HEK293 (cell line): ENCODE results near the gene TRIM75.

Source experiments
- CTCF ChIA-PET: fragments of 350-600 bp; formaldehyde crosslinking; extraction: SDS; loops from one replicate; lab custom pipeline; 2021; ENCODE audit warnings: antibody characterized with exemption; lab: Yijun Ruan, JAX
- POLR2A ChIA-PET: fragments of 300-600 bp; formaldehyde crosslinking; extraction: SDS; loops from one replicate; lab custom pipeline; 2020; ENCODE audit warnings: antibody characterized with exemption, inconsistent platforms; lab: Yijun Ruan, JAX
- H3K27ac ChIP-seq: fragments of 200-500 bp; sonication (Bioruptor generic); 2 replicates; pipeline ENCODE4 v1.5.1; 2014; ENCODE audit warnings: low read depth, low read length, control low read depth, inconsistent platforms; ENCODE audit errors: extremely low read depth
- H3K36me3 ChIP-seq, 2 experiments: fragments of 200-500 bp in 1 of 2; sonication (Bioruptor generic) in 1 of 2; 1 replicate in 1 of 2; 2 replicates in 1 of 2; pipeline ENCODE4 v1.5.1; 2014 to 2017; ENCODE audit warnings: inconsistent platforms in 2 of 2, low read length in 2 of 2; ENCODE audit not compliant: control insufficient read depth in 2 of 2, insufficient read depth in 1 of 2
- H3K4me1 ChIP-seq: fragments of 200-500 bp; sonication (Bioruptor generic); 2 replicates; pipeline ENCODE4 v1.5.1; 2014; ENCODE audit warnings: mild to moderate bottlenecking, low read length, inconsistent platforms; ENCODE audit not compliant: control insufficient read depth, insufficient read depth
- H3K4me3 ChIP-seq: 2 replicates; pipeline ENCODE4 v1.5.1; 2011; ENCODE audit warnings: low read depth, mild to moderate bottlenecking, control low read depth, low read length, moderate library complexity
- H3K9me3 ChIP-seq: fragments of 200-500 bp; sonication (Bioruptor generic); 2 replicates; pipeline ENCODE4 v1.5.1; 2014; ENCODE audit warnings: low read depth, low read length, inconsistent platforms; ENCODE audit not compliant: control insufficient read depth, insufficient read depth
- ZNF394 ChIP-seq: fragments of 450-650 bp; formaldehyde crosslinking; IDR thresholded peaks from 2 replicates; pipeline ENCODE4 v1.5.1; 2016; ENCODE audit warnings: missing biosample characterization, missing genetic modification characterization, mild to moderate bottlenecking, moderate library complexity, borderline replicate concordance
- TF ChIP-seq, protein P1 (sequence below): fragments of 450-650 bp; formaldehyde crosslinking; IDR thresholded peaks from 2 replicates; pipeline ENCODE4 v1.5.1; 2016; ENCODE audit warnings: missing biosample characterization, missing genetic modification characterization, borderline replicate concordance

TRIM75 gene

GRCh38 chr4:165106518-165106917 lies 52.9 kb downstream of the TRIM75 start:
- H3K27ac ChIP-seq, result no peak overlapping the region
- H3K36me3 ChIP-seq, result peaks cover 0 to 24% of the 10 kb centered on the region in 2 experiments; a peak in 1 of 3 replicates
- H3K9me3 ChIP-seq, result no peaks in the 10 kb centered on the region
- no peak overlapping the region for H3K4me3 ChIP-seq
- ChIA-PET POLR2A (no interaction called here), CTCF (interaction anchor here (1.5 kb wide), 1 partner anchor 10 kb away, joined by 4 read pairs; no protein-coding TSS in a partner anchor)
- no peaks in the 10 kb centered on the region for H3K4me1 ChIP-seq
- TF ChIP-seq, protein P1, sequence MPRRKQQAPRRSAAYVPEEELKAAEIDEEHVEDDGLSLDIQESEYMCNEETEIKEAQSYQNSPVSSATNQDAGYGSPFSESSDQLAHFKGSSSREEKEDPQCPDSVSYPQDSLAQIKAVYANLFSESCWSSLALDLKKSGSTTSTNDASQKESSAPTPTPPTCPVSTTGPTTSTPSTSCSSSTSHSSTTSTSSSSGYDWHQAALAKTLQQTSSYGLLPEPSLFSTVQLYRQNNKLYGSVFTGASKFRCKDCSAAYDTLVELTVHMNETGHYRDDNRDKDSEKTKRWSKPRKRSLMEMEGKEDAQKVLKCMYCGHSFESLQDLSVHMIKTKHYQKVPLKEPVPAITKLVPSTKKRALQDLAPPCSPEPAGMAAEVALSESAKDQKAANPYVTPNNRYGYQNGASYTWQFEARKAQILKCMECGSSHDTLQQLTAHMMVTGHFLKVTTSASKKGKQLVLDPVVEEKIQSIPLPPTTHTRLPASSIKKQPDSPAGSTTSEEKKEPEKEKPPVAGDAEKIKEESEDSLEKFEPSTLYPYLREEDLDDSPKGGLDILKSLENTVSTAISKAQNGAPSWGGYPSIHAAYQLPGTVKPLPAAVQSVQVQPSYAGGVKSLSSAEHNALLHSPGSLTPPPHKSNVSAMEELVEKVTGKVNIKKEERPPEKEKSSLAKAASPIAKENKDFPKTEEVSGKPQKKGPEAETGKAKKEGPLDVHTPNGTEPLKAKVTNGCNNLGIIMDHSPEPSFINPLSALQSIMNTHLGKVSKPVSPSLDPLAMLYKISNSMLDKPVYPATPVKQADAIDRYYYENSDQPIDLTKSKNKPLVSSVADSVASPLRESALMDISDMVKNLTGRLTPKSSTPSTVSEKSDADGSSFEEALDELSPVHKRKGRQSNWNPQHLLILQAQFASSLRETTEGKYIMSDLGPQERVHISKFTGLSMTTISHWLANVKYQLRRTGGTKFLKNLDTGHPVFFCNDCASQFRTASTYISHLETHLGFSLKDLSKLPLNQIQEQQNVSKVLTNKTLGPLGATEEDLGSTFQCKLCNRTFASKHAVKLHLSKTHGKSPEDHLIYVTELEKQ, result no peak
- TF ChIP-seq ZNF394 (tag by site-specific recombination), result no peak
